Panc1 (cell line): ENCODE results near the gene CASQ1. TPM values are rescaled to one million over a fixed set of nuclear protein-coding genes. Genes with fewer than 3 reads are reported as not detected.

ENCODE experiments used
- ATAC-seq: fragments of 200-7000 bp; cut with Tn5 transposase; 2 replicates; pipeline ENCODE4 v1.9.1; 2020; ENCODE audit warnings: mild to moderate bottlenecking, moderate library complexity
- BruUV-seq: library from RNA; stranded (reverse); fragments of 400-500 nt; replicated peaks from 2 replicates; lab custom pipeline; 2021; lab: Mats Ljungman, UMichigan
- CTCF ChIA-PET: fragments of 300-600 bp; sonication (Branson Sonifier 250); formaldehyde crosslinking; loops from one replicate; lab custom pipeline; 2022; ENCODE audit warnings: antibody characterized with exemption; lab: Charles Lee
- POLR2A ChIA-PET: fragments of 300-600 bp; sonication (Branson Sonifier 250); formaldehyde crosslinking; loops from one replicate; lab custom pipeline; 2022; ENCODE audit warnings: antibody characterized with exemption; lab: Charles Lee
- DNase-seq: peaks from one replicate; pipeline ENCODE4 v3.0.0-alpha.2; 2010; ENCODE audit warnings: low read depth, low spot score
- H3K27ac ChIP-seq: 2 replicates; pipeline ENCODE4 v1.5.1; 2011; ENCODE audit warnings: mild to moderate bottlenecking, low read length, inconsistent platforms
- H3K27me3 ChIP-seq: fragments of 200-500 bp; sonication (Bioruptor generic); 2 replicates; pipeline ENCODE4 v1.6.0; 2014; ENCODE audit warnings: low read length, inconsistent platforms; ENCODE audit not compliant: control insufficient read depth, insufficient read depth
- H3K36me3 ChIP-seq: fragments of 200-500 bp; sonication (Bioruptor generic); 2 replicates; pipeline ENCODE4 v1.5.1; 2014; ENCODE audit warnings: inconsistent platforms, mild to moderate bottlenecking, low read length, moderate library complexity; ENCODE audit not compliant: control insufficient read depth, insufficient read depth
- H3K4me1 ChIP-seq: 2 replicates; pipeline ENCODE4 v1.5.1; 2011; ENCODE audit warnings: inconsistent platforms, mild to moderate bottlenecking, low read length, moderate library complexity; ENCODE audit not compliant: control insufficient read depth, insufficient read depth
- H3K4me3 ChIP-seq, 2 experiments: 2 replicates each; pipeline ENCODE4 v1.5.1; 2011 to 2012; ENCODE audit warnings: low read depth in 2 of 2, low read length in 2 of 2, mild to moderate bottlenecking in 2 of 2, inconsistent platforms in 1 of 2, moderate library complexity in 1 of 2
- H3K9me3 ChIP-seq: fragments of 200-500 bp; sonication (Bioruptor generic); 2 replicates; pipeline ENCODE4 v1.5.1; 2014; ENCODE audit warnings: low read depth, mild to moderate bottlenecking, inconsistent platforms, low read length, moderate library complexity; ENCODE audit not compliant: control insufficient read depth, insufficient read depth
- CTCF ChIP-seq: fragments of 450-650 bp; IDR thresholded peaks from 2 replicates; pipeline ENCODE4 v1.5.1; 2017; ENCODE audit warnings: mild to moderate bottlenecking
- POLR2AphosphoS5 ChIP-seq: IDR thresholded peaks from 2 replicates; pipeline ENCODE4 v1.6.1; 2012; ENCODE audit warnings: mild to moderate bottlenecking, low read depth, low read length, moderate library complexity
- REST ChIP-seq, 2 experiments: IDR thresholded peaks; 2 replicates each; pipeline ENCODE4 v1.6.1; 2011 to 2012; ENCODE audit warnings: low read depth in 2 of 2, control low read depth in 1 of 2, low read length in 1 of 2, mild to moderate bottlenecking in 1 of 2, moderate library complexity in 1 of 2; ENCODE audit not compliant: insufficient read depth in 1 of 2
- SIN3A ChIP-seq: IDR thresholded peaks from 2 replicates; pipeline ENCODE4 v1.6.1; 2012; ENCODE audit warnings: low read depth, mild to moderate bottlenecking, low read length, moderate library complexity, borderline replicate concordance; ENCODE audit not compliant: insufficient read depth
- TCF7L2 ChIP-seq: IDR thresholded peaks from 2 replicates; pipeline ENCODE4 v1.6.1; 2011; ENCODE audit warnings: mild to moderate bottlenecking, low read depth, low read length, inconsistent platforms
- in situ Hi-C: cut with HindIII; loops from 2 replicates; pipeline ENCODE4 v1.10.0; 2016; ENCODE audit warnings: low sequenced_read_pairs, low pct_unique_long_range_greater_than_20kb
- intact Hi-C: fragments of 100-400 bp; cut with micrococcal nuclease; formaldehyde crosslinking; loops from one replicate; pipeline ENCODE4 v1.10.0; 2022; ENCODE audit not compliant: unreplicated experiment
- total RNA-seq: library from RNA; stranded (reverse); gene quantifications from one replicate; pipeline ENCODE4 v1.2.1, GENCODE V29; 2021; ENCODE audit not compliant: unreplicated experiment

The CASQ1 gene
- total RNA-seq, 1 experiment from 2014 or later = not detected

- Histone ChIP-seq H3K36me3 (peaks cover 43% of the 10 kb centered on the region), H3K27ac (no peak overlapping the region), H3K4me1 (no peaks in the 10 kb centered on the region), H3K27me3 (no peaks in the 10 kb centered on the region), H3K9me3 (no peaks in the 10 kb centered on the region), H3K4me3 (no peak overlapping the region)
- TF ChIP-seq CTCF = no peak
- no peak for TF ChIP-seq SIN3A
- no peak for TF ChIP-seq REST (IDR thresholded peaks at IDR 0.05; ENCODE audit: insufficient read depth in 1 of 2, low read depth in 2 of 2, low read length in 1 of 2)
- no peak for TF ChIP-seq POLR2AphosphoS5
- no peak for TF ChIP-seq TCF7L2
- no peak for DNase-seq
- ChIA-PET CTCF (no interaction called here), POLR2A (interaction anchor here (0.7 kb wide), 1 partner anchor 124 kb away, joined by 4 read pairs; no protein-coding TSS in a partner anchor)
- no peak for ATAC-seq
- in situ Hi-C loops (no loop called here), intact Hi-C loops (loop anchor here (10.0 kb wide), 1 partner anchor 1967 kb away; no protein-coding TSS in a partner anchor)
- no TSS peak for BruUV-seq
Measured at GRCh38 chr1:160227561-160227960, 37.2 kb downstream of the CASQ1 start.

- intact Hi-C loops (loop anchor here (10.0 kb wide), 1 partner anchor 1966 kb away; no protein-coding TSS in a partner anchor), in situ Hi-C loops (no loop called here)
- Histone ChIP-seq H3K27ac (no peak overlapping the region), H3K9me3 (no peaks in the 10 kb centered on the region), H3K4me1 (no peaks in the 10 kb centered on the region), H3K27me3 (no peaks in the 10 kb centered on the region), H3K4me3 (no peak overlapping the region), H3K36me3 (peaks cover 37% of the 10 kb centered on the region)
- ChIA-PET POLR2A (no interaction called here), CTCF (interaction anchor here (0.6 kb wide), 1 partner anchor 25 kb away, joined by 3 read pairs; no protein-coding TSS in a partner anchor)
- ATAC-seq = no peak
- no TSS peak for BruUV-seq
- DNase-seq = no peak
- TF ChIP-seq TCF7L2 = no peak
- TF ChIP-seq POLR2AphosphoS5 = no peak
- TF ChIP-seq REST (IDR thresholded peaks at IDR 0.05; ENCODE audit: insufficient read depth in 1 of 2, low read depth in 2 of 2, low read length in 1 of 2) = no peak
- no peak for TF ChIP-seq CTCF
- no peak for TF ChIP-seq SIN3A
Measured at GRCh38 chr1:160228431-160228830, 38.1 kb downstream of the CASQ1 start.
